Measurements from ENCODE around the gene RETREG3. TPM values are rescaled to one million over a fixed set of nuclear protein-coding genes. Genes with fewer than 3 reads are reported as not detected.

The RETREG3 gene
- total and polyA plus RNA-seq, 9 of the 15 experiments (the other 6 are each of a cell fraction or from before 2014, with no cell fraction given), result 4.1 to 39.0 (median 16.9) TPM

- TF ChIP-seq, protein P1, sequence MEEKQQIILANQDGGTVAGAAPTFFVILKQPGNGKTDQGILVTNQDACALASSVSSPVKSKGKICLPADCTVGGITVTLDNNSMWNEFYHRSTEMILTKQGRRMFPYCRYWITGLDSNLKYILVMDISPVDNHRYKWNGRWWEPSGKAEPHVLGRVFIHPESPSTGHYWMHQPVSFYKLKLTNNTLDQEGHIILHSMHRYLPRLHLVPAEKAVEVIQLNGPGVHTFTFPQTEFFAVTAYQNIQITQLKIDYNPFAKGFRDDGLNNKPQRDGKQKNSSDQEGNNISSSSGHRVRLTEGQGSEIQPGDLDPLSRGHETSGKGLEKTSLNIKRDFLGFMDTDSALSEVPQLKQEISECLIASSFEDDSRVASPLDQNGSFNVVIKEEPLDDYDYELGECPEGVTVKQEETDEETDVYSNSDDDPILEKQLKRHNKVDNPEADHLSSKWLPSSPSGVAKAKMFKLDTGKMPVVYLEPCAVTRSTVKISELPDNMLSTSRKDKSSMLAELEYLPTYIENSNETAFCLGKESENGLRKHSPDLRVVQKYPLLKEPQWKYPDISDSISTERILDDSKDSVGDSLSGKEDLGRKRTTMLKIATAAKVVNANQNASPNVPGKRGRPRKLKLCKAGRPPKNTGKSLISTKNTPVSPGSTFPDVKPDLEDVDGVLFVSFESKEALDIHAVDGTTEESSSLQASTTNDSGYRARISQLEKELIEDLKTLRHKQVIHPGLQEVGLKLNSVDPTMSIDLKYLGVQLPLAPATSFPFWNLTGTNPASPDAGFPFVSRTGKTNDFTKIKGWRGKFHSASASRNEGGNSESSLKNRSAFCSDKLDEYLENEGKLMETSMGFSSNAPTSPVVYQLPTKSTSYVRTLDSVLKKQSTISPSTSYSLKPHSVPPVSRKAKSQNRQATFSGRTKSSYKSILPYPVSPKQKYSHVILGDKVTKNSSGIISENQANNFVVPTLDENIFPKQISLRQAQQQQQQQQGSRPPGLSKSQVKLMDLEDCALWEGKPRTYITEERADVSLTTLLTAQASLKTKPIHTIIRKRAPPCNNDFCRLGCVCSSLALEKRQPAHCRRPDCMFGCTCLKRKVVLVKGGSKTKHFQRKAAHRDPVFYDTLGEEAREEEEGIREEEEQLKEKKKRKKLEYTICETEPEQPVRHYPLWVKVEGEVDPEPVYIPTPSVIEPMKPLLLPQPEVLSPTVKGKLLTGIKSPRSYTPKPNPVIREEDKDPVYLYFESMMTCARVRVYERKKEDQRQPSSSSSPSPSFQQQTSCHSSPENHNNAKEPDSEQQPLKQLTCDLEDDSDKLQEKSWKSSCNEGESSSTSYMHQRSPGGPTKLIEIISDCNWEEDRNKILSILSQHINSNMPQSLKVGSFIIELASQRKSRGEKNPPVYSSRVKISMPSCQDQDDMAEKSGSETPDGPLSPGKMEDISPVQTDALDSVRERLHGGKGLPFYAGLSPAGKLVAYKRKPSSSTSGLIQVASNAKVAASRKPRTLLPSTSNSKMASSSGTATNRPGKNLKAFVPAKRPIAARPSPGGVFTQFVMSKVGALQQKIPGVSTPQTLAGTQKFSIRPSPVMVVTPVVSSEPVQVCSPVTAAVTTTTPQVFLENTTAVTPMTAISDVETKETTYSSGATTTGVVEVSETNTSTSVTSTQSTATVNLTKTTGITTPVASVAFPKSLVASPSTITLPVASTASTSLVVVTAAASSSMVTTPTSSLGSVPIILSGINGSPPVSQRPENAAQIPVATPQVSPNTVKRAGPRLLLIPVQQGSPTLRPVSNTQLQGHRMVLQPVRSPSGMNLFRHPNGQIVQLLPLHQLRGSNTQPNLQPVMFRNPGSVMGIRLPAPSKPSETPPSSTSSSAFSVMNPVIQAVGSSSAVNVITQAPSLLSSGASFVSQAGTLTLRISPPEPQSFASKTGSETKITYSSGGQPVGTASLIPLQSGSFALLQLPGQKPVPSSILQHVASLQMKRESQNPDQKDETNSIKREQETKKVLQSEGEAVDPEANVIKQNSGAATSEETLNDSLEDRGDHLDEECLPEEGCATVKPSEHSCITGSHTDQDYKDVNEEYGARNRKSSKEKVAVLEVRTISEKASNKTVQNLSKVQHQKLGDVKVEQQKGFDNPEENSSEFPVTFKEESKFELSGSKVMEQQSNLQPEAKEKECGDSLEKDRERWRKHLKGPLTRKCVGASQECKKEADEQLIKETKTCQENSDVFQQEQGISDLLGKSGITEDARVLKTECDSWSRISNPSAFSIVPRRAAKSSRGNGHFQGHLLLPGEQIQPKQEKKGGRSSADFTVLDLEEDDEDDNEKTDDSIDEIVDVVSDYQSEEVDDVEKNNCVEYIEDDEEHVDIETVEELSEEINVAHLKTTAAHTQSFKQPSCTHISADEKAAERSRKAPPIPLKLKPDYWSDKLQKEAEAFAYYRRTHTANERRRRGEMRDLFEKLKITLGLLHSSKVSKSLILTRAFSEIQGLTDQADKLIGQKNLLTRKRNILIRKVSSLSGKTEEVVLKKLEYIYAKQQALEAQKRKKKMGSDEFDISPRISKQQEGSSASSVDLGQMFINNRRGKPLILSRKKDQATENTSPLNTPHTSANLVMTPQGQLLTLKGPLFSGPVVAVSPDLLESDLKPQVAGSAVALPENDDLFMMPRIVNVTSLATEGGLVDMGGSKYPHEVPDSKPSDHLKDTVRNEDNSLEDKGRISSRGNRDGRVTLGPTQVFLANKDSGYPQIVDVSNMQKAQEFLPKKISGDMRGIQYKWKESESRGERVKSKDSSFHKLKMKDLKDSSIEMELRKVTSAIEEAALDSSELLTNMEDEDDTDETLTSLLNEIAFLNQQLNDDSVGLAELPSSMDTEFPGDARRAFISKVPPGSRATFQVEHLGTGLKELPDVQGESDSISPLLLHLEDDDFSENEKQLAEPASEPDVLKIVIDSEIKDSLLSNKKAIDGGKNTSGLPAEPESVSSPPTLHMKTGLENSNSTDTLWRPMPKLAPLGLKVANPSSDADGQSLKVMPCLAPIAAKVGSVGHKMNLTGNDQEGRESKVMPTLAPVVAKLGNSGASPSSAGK (IDR thresholded peaks at IDR 0.05), result peak; percentile 85; the same call in 1 of the 2 replicates
- TF ChIP-seq PCBP2 (IDR thresholded peaks at IDR 0.05; ENCODE audit: low read depth, low read length, poor library complexity, severe bottlenecking), result no peak
Measured at GRCh38 chr17:42536048-42536371, 73.2 kb downstream of the RETREG3 start, which contains the start of gene NAGLU (continued).
